ENCODE measurements around the gene TTLL12. TPM values are rescaled to one million over a fixed set of nuclear protein-coding genes. Genes with fewer than 3 reads are reported as not detected.

TTLL12 gene
- total and polyA plus RNA-seq, 5 experiments from 2014 or later = 16.2 to 31.4 (median 26.0) TPM

- POLR2A ChIA-PET = no interaction called here
- peak in 1 of 10 donors; percentile 45 for DNase-seq
- Mint-ChIP-seq H3K4me3 (no peak overlapping the region), H3K27me3 (peaks cover 0 to 2% (median 0%) of the 10 kb centered on the region in 5 donors), H3K4me1 (peaks cover 8 to 10% (median 9%) of the 10 kb centered on the region in 4 donors), H3K9me3 (no peaks in the 10 kb centered on the region), H3K27ac (no peak overlapping the region), H3K36me3 (no peaks in the 10 kb centered on the region)
- no peak for ATAC-seq
These were observed 23.9 kb upstream of the TTLL12 start for GRCh38 chr22:43210631-43211515.

GRCh38 chr22:43209971-43210370 is 23.0 kb upstream of the TTLL12 start:
- ATAC-seq = no peak
- H3K9me3 Mint-ChIP-seq = no peaks in the 10 kb centered on the region
- H3K4me3 Mint-ChIP-seq = no peak overlapping the region
- peaks cover 8 to 15% (median 11%) of the 10 kb centered on the region in 4 donors for H3K4me1 Mint-ChIP-seq
- no peak overlapping the region for H3K27ac Mint-ChIP-seq
- DNase-seq = no peak
- no peaks in the 10 kb centered on the region for H3K27me3 Mint-ChIP-seq
- POLR2A ChIA-PET = no interaction called here
- no peaks in the 10 kb centered on the region for H3K36me3 Mint-ChIP-seq

GRCh38 chr22:43209523-43209890 is 22.6 kb upstream of the TTLL12 start:
- H3K36me3 Mint-ChIP-seq = no peaks in the 10 kb centered on the region
- H3K9me3 Mint-ChIP-seq = no peaks in the 10 kb centered on the region
- no peak overlapping the region for H3K27ac Mint-ChIP-seq
- H3K4me3 Mint-ChIP-seq = no peak overlapping the region
- POLR2A ChIA-PET = no interaction called here
- DNase-seq = peak in 1 of 10 donors; percentile 58
- H3K27me3 Mint-ChIP-seq = no peaks in the 10 kb centered on the region
- no peak for ATAC-seq
- peaks cover 8 to 16% (median 12%) of the 10 kb centered on the region in 4 donors for H3K4me1 Mint-ChIP-seq

- Mint-ChIP-seq H3K9me3 (no peaks in the 10 kb centered on the region), H3K36me3 (no peaks in the 10 kb centered on the region), H3K27ac (peak overlapping the region in 1 of 10 donors; percentile 56), H3K27me3 (no peaks in the 10 kb centered on the region), H3K4me1 (peaks cover 8 to 16% (median 12%) of the 10 kb centered on the region in 4 donors), H3K4me3 (no peak overlapping the region)
- POLR2A ChIA-PET = no interaction called here
- DNase-seq (peak in 1 of 10 donors; percentile 44), ATAC-seq (no peak)
These were observed 22.0 kb upstream of the TTLL12 start for GRCh38 chr22:43208703-43209522.

- peak in 1 of 10 donors; percentile 59 for DNase-seq
- ATAC-seq = no peak
- Mint-ChIP-seq H3K4me1 (peaks cover 8 to 16% (median 12%) of the 10 kb centered on the region in 4 donors), H3K27me3 (no peaks in the 10 kb centered on the region), H3K36me3 (no peaks in the 10 kb centered on the region), H3K27ac (peak overlapping the region in 3 of 10 donors; percentile 29 to 81 (median 45)), H3K9me3 (no peaks in the 10 kb centered on the region), H3K4me3 (peak overlapping the region in 1 of 10 donors; percentile 56)
- POLR2A ChIA-PET = no interaction called here
These were observed 21.1 kb upstream of the TTLL12 start for GRCh38 chr22:43207849-43208702.

- POLR2A ChIA-PET = no interaction called here
- no peaks in the 10 kb centered on the region for H3K36me3 Mint-ChIP-seq
- peak overlapping the region in 1 of 10 donors; percentile 56 for H3K4me3 Mint-ChIP-seq
These were observed 20.5 kb upstream of the TTLL12 start for GRCh38 chr22:43207386-43207785.

GRCh38 chr22:43206509-43207161 is 19.7 kb upstream of the TTLL12 start:
- no peaks in the 10 kb centered on the region for H3K9me3 Mint-ChIP-seq
- H3K4me3 Mint-ChIP-seq = peak overlapping the region in 7 of 10 donors; percentile 4 to 62 (median 39)
- DNase-seq (no peak), ATAC-seq (peak in 1 of 2 donors; percentile 25)
- H3K27ac Mint-ChIP-seq = peak overlapping the region in 5 of 10 donors; percentile 13 to 80 (median 65)
- POLR2A ChIA-PET = no interaction called here
- no peaks in the 10 kb centered on the region for H3K27me3 Mint-ChIP-seq
- H3K36me3 Mint-ChIP-seq = no peaks in the 10 kb centered on the region
- H3K4me1 Mint-ChIP-seq = peaks cover 8 to 16% (median 12%) of the 10 kb centered on the region in 4 donors

More at GRCh38 chr22:43207386-43207785, 20.5 kb upstream of the TTLL12 start:
- ATAC-seq (no peak), DNase-seq (peak in 1 of 10 donors; percentile 16)
- H3K4me1 Mint-ChIP-seq = peaks cover 8 to 16% (median 12%) of the 10 kb centered on the region in 4 donors
- peak overlapping the region in 3 of 10 donors; percentile 31 to 81 (median 45) for H3K27ac Mint-ChIP-seq
- H3K9me3 Mint-ChIP-seq = no peaks in the 10 kb centered on the region
- H3K27me3 Mint-ChIP-seq = no peaks in the 10 kb centered on the region

- peak; percentile 42 to 47 for ATAC-seq
- no peaks in the 10 kb centered on the region for H3K9me3 Mint-ChIP-seq
- POLR2A ChIA-PET = interaction anchor here (1.0 kb wide), 1 partner anchor 19 kb away, joined by 3 read pairs; the partner anchor contains the start of gene TTLL12
- peak overlapping the region in 6 of 10 donors; percentile 13 to 78 (median 62) for H3K27ac Mint-ChIP-seq
- peaks cover 8 to 16% (median 12%) of the 10 kb centered on the region in 4 donors for H3K4me1 Mint-ChIP-seq
- no peaks in the 10 kb centered on the region for H3K27me3 Mint-ChIP-seq
- peak in 2 of 10 donors; percentile 11 to 63 for DNase-seq
- peak overlapping the region in 7 of 10 donors; percentile 4 to 62 (median 37) for H3K4me3 Mint-ChIP-seq
- no peaks in the 10 kb centered on the region for H3K36me3 Mint-ChIP-seq
These were observed 19.0 kb upstream of the TTLL12 start for GRCh38 chr22:43205748-43206508.

- Mint-ChIP-seq H3K36me3 (no peaks in the 10 kb centered on the region), H3K9me3 (no peaks in the 10 kb centered on the region), H3K27me3 (no peaks in the 10 kb centered on the region), H3K27ac (peak overlapping the region in 4 of 10 donors; percentile 9 to 84 (median 54)), H3K4me1 (peaks cover 8 to 16% (median 12%) of the 10 kb centered on the region in 4 donors), H3K4me3 (peak overlapping the region in 1 of 10 donors; percentile 18)
- POLR2A ChIA-PET = interaction anchor here (1.0 kb wide), 1 partner anchor 18 kb away, joined by 3 read pairs; the partner anchor contains the start of gene TTLL12
- DNase-seq (peak in 5 of 10 donors; percentile 10 to 57 (median 17)), ATAC-seq (peak; percentile 47 to 56)
These were observed 18.3 kb upstream of the TTLL12 start for GRCh38 chr22:43205261-43205691.

GRCh38 chr22:43203471-43203981 is 16.6 kb upstream of the TTLL12 start:
- Mint-ChIP-seq H3K27me3 (peaks cover 0 to 3% (median 0%) of the 10 kb centered on the region in 5 donors), H3K9me3 (no peaks in the 10 kb centered on the region)

More at GRCh38 chr22:43203471-43203981, 16.6 kb upstream of the TTLL12 start:
- POLR2A ChIA-PET = no interaction called here
- ATAC-seq (no peak), DNase-seq (peak in 1 of 10 donors; percentile 37)
- peaks cover 8 to 16% (median 12%) of the 10 kb centered on the region in 4 donors for H3K4me1 Mint-ChIP-seq
- H3K27ac Mint-ChIP-seq = no peak overlapping the region
- H3K36me3 Mint-ChIP-seq = no peaks in the 10 kb centered on the region
- no peak overlapping the region for H3K4me3 Mint-ChIP-seq
